IgD-negative memory B cell (primary cell): ENCODE measurements around the gene TIMP2. TPM values are rescaled to one million over a fixed set of nuclear protein-coding genes. Genes with fewer than 3 reads are reported as not detected.

Experiments
- H3K27ac Mint-ChIP-seq, 3 donors: one replicate each; pipeline ENCODE4 v1.8.0; 2020 to 2022; ENCODE audit warnings: mild to moderate bottlenecking in 3 of 3, mixed read lengths in 3 of 3, moderate library complexity in 1 of 3
- H3K27me3 Mint-ChIP-seq: one replicate; pipeline ENCODE4 v1.8.0; 2021; ENCODE audit warnings: mixed read lengths
- H3K36me3 Mint-ChIP-seq: one replicate; pipeline ENCODE4 v1.8.0; 2020; ENCODE audit warnings: mild to moderate bottlenecking, mixed read lengths
- H3K4me1 Mint-ChIP-seq, 3 donors: one replicate each; pipeline ENCODE4 v1.8.0; 2020 to 2022; ENCODE audit warnings: mixed read lengths in 3 of 3, mild to moderate bottlenecking in 1 of 3
- H3K4me3 Mint-ChIP-seq, 4 donors: one replicate each; pipeline ENCODE4 v1.8.0; 2020 to 2022; ENCODE audit warnings: mild to moderate bottlenecking in 4 of 4, mixed read lengths in 4 of 4, moderate library complexity in 3 of 4
- H3K9me3 Mint-ChIP-seq, 3 donors: one replicate each; pipeline ENCODE4 v1.8.0; 2020 to 2021; ENCODE audit warnings: mixed read lengths in 3 of 3, mild to moderate bottlenecking in 1 of 3
- polyA plus RNA-seq: library from polyadenylated mRNA; unstranded; fragments of 300-500 nt; fragmentation: Illumina TruSeq; gene quantifications from one replicate; pipeline ENCODE4 v1.2.3, GENCODE V29; 2021

The TIMP2 gene
- polyA plus RNA-seq, 1 donor from 2014 or later: 0.34 TPM

DNA sequence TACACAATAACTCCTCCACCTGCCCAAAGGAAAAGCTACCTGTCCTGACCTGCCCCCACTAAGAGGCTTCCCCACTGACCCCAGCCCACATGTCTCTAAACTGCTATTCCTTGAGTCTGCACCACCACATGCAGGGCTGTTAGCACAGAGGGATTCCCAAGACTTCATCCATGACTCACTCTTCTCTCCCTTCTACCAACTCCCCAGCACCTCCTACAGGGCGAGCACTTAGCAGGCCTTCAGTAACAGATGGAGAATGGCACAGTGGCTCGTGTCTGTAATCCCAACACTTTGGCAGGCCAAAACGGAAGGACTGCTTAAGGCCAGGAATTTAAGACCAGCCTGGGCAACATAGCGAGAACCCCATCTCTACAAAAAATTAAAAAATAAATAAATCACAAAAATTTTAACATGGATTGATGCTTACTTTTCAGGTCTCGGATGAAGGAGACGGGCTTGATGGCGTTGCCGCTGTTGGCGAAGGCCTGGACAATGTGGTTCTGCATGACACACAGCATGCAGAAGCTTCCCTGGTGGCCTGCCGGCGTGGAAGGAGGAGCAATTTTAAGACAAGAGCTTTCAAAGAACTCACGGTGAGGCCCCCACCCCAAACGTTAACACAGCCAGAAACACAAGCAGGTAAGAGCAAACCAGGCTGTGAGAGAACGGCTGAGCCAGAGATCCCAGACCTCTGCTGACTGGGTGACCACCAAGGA, 96.6 kb downstream of the TIMP2 start:
- Mint-ChIP-seq H3K27me3 (no peaks in the 10 kb centered on the region), H3K36me3 (peaks cover 4% of the 10 kb centered on the region), H3K9me3 (no peaks in the 10 kb centered on the region), H3K4me3 (peak overlapping the region in 1 of 4 donors; percentile 37), H3K4me1 (peaks cover 2 to 17% (median 6%) of the 10 kb centered on the region in 3 donors), H3K27ac (peak overlapping the region in 1 of 3 donors; percentile 52)

DNA sequence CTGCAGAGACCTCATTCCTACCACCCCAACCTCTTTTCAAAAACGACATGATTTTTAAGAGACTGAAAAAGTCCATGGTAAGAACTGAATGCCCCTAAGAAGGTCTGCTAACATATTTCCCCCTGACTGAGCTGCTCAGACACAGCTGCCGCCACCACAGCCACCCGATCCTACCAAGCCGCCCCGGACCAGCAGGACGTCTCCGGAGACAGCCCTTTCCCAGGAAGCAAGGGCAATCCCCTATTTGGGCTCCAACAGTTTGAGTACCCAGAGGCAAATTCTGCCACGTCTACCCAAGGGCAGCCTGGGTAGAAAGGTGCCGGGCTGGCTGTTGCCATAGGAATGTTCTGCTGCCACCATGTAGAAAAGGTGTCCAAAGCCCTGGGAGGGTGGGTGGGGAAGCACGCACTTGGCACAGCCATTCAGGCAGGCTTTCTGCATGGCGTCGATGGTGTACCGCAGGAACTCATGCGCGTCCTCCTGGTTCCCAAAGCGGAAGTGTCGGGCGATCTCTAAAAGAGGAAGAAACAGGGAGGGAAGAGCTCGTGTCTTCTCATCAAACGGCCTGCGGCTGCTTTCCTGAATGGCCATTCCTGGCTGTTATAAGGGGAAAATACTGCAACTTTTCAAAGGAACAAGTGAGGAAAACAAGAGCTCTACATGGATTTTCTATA, 98.2 kb downstream of the TIMP2 start:
- no peaks in the 10 kb centered on the region for H3K9me3 Mint-ChIP-seq
- H3K27ac Mint-ChIP-seq: peak overlapping the region in 2 of 3 donors; percentile 48 to 88
- peak overlapping the region in 2 of 4 donors; percentile 4 to 57 for H3K4me3 Mint-ChIP-seq
- H3K4me1 Mint-ChIP-seq: peaks cover 2 to 17% (median 6%) of the 10 kb centered on the region in 3 donors
- H3K27me3 Mint-ChIP-seq: no peaks in the 10 kb centered on the region
- peaks cover 7% of the 10 kb centered on the region for H3K36me3 Mint-ChIP-seq

DNA sequence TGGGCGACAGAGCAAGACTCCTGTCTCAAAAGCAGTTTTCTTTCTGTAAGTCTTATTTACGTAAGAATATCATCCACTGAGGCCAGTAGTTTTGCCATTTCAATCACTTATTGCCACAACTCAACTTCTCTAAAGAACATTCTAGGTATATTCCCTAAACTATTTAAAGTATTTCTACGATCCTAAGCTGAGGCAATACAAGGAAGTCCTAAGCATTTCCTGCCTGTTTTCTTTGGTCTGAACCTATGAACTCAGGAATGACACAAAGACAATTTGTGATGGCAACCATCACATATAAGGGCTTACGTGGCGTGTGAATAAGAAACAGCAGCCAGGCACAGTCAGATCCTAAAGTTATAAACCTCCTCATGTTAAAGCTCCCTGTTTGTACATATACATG, 98.8 kb downstream of the TIMP2 start:
- H3K27ac Mint-ChIP-seq: peak overlapping the region in 2 of 3 donors; percentile 10 to 52
- no peaks in the 10 kb centered on the region for H3K27me3 Mint-ChIP-seq
- H3K4me1 Mint-ChIP-seq: peaks cover 2 to 17% (median 6%) of the 10 kb centered on the region in 3 donors
- H3K36me3 Mint-ChIP-seq: peaks cover 7% of the 10 kb centered on the region
- no peaks in the 10 kb centered on the region for H3K9me3 Mint-ChIP-seq
- no peak overlapping the region for H3K4me3 Mint-ChIP-seq

DNA sequence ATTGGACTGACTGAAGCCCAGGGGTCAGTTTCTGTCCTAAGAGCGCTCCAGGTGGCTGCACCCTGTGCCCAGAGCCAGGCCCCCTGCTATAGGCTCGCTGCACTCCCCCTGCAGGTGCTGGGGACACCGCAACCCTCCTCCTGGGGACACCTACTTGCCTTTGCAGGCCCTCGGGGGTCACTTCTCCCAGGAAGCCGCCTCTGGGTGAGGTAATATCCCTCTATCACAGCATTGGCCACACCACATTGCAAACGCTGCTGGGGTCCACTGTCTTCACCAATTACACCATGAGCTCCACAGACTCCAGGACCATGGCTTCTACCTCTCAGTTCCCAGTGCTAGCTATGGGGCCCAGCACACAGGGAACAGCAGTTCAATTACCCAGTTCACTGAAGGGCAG, 99.5 kb downstream of the TIMP2 start:
- peak overlapping the region in 1 of 4 donors; percentile 23 for H3K4me3 Mint-ChIP-seq
- H3K27me3 Mint-ChIP-seq: no peaks in the 10 kb centered on the region
- H3K27ac Mint-ChIP-seq: peak overlapping the region; percentile 5 to 55 (median 52)
- peaks cover 2 to 17% (median 6%) of the 10 kb centered on the region in 3 donors for H3K4me1 Mint-ChIP-seq
- H3K9me3 Mint-ChIP-seq: no peaks in the 10 kb centered on the region
- H3K36me3 Mint-ChIP-seq: peaks cover 7% of the 10 kb centered on the region

DNA sequence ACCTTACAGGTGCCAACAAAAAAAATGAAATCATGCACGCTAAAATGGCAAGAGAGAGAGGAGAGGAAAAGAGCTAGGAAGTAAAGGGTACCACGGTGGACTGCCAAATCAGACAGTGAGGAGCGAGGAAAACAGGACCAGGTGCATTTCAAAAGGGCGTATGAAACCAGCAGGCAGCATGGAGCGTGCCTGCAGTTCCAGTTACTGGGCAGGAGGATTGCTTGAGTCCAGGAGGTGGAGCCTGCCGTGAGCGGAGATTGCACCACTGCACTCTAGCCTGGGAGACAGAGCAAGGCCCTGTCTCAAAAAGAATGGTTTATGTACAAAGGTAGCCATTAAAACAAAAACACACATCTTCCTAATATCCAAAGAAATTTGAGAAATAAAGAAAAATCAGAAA, 100.9 kb downstream of the TIMP2 start:
- Mint-ChIP-seq H3K36me3 (peaks cover 7% of the 10 kb centered on the region), H3K4me1 (peaks cover 5 to 9% (median 8%) of the 10 kb centered on the region in 3 donors), H3K9me3 (no peaks in the 10 kb centered on the region), H3K27me3 (no peaks in the 10 kb centered on the region), H3K4me3 (no peak overlapping the region), H3K27ac (peak overlapping the region in 1 of 3 donors; percentile 42)

DNA sequence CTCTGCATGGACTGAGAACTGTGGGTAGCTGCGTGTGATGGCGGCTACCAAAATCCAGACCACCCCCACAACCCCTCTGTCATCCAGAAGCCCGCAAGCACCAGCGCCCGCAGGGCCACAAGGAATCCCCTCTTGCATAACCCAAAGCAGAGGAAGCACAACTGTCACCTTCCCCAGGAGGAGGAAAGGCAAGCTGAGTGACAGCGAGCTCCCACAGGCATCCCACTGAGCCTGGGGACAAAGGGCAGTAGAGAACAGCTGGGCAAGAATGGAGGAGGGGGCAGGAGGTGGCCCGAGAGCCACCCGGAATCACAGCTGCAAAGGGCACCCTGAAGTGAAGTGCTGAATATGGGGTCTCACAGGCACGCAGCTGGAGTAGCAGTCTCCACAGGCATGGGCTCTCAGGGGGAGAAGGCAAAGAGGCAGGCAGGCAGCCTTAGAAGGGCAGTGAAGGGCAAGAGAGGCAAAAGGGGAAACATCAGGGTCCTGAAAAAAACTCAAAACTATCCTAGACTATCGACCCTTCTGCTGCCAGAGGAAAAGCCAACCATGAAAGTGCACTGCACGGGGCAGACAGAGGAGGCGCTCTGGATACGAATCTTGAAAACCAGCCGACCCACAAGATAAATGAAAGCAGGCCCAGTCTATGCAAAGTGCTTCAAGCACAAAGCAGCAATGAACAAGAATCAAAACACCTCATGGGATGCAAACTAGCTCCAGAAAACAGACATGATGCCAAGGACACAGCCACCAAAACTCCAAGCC, 101.7 kb downstream of the TIMP2 start:
- no peaks in the 10 kb centered on the region for H3K27me3 Mint-ChIP-seq
- peak overlapping the region in 1 of 3 donors; percentile 42 for H3K27ac Mint-ChIP-seq
- H3K36me3 Mint-ChIP-seq: peaks cover 10% of the 10 kb centered on the region
- no peaks in the 10 kb centered on the region for H3K9me3 Mint-ChIP-seq
- peaks cover 13 to 16% (median 15%) of the 10 kb centered on the region in 3 donors for H3K4me1 Mint-ChIP-seq
- no peak overlapping the region for H3K4me3 Mint-ChIP-seq

DNA sequence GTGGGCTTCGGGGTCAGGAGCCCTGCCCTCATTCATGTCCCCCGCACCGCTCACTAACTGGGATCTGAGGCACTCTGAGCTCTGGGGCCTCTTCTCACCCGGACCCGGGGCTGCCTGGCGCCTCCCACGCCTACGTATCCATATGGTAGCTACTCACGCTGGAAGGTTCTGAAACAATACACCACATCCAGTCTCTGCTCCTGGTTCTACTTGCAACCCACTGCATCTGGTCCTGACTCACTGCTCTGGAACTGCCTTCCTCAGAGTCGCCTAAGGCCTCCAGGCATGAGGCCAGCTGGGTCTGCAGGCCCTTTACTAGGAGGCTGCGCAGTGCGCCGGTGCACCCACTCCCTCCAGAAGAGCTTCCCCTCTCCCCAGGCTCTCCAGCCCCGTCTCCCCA, 102.6 kb downstream of the TIMP2 start:
- Mint-ChIP-seq H3K9me3 (no peaks in the 10 kb centered on the region), H3K4me3 (no peak overlapping the region), H3K27me3 (no peaks in the 10 kb centered on the region), H3K4me1 (peaks cover 12 to 16% (median 14%) of the 10 kb centered on the region in 3 donors), H3K27ac (peak overlapping the region in 2 of 3 donors; percentile 16 to 19), H3K36me3 (peaks cover 9% of the 10 kb centered on the region)

DNA sequence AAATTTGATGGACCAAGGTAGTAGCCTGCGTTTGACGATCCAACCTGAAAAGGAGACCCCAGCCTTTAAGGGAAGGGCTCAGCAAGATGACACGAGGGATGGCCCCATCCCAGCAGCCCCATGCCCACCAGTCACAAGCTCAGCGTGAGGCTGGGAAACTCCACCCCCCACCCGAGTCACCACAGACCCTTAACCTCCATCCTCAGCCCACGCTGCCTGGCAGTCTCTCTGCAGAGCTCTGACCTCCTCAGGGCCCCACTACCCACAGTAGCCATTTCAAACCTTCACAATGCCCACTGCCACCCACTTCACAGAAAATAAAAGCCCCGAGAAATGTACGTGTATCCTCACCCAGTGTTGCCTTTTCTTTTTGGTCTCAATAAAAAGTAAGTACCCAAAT, 103.2 kb downstream of the TIMP2 start:
- Mint-ChIP-seq H3K9me3 (no peaks in the 10 kb centered on the region), H3K4me1 (peaks cover 10 to 13% (median 12%) of the 10 kb centered on the region in 3 donors), H3K27me3 (no peaks in the 10 kb centered on the region), H3K36me3 (peaks cover 9% of the 10 kb centered on the region), H3K27ac (peak overlapping the region in 2 of 3 donors; percentile 16 to 62), H3K4me3 (no peak overlapping the region)

DNA sequence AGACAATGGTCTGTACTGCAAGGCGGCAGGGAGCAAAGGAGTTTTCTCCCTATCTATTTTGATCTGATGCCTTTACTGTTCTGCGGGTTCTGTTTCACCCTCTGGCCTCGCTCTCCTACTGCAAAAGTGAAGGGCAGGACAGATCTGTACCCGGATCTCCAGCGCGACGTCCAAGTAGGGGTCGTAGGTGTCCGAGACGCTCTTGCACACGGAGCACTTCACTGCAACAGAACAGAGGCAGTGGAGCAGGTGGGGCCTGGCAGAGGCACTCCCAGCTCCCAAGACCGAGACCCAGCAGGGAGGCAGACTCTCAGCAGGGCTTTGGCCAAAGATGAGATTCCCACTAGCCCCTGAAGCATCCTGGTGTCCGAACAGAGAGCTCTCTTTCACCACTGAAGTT, 104.3 kb downstream of the TIMP2 start:
- no peaks in the 10 kb centered on the region for H3K27me3 Mint-ChIP-seq
- peaks cover 8 to 14% (median 10%) of the 10 kb centered on the region in 3 donors for H3K4me1 Mint-ChIP-seq
- peaks cover 9% of the 10 kb centered on the region for H3K36me3 Mint-ChIP-seq
- H3K27ac Mint-ChIP-seq: peak overlapping the region; percentile 25 to 89 (median 47)
- H3K4me3 Mint-ChIP-seq: peak overlapping the region in 1 of 4 donors; percentile 28
- H3K9me3 Mint-ChIP-seq: no peaks in the 10 kb centered on the region

DNA sequence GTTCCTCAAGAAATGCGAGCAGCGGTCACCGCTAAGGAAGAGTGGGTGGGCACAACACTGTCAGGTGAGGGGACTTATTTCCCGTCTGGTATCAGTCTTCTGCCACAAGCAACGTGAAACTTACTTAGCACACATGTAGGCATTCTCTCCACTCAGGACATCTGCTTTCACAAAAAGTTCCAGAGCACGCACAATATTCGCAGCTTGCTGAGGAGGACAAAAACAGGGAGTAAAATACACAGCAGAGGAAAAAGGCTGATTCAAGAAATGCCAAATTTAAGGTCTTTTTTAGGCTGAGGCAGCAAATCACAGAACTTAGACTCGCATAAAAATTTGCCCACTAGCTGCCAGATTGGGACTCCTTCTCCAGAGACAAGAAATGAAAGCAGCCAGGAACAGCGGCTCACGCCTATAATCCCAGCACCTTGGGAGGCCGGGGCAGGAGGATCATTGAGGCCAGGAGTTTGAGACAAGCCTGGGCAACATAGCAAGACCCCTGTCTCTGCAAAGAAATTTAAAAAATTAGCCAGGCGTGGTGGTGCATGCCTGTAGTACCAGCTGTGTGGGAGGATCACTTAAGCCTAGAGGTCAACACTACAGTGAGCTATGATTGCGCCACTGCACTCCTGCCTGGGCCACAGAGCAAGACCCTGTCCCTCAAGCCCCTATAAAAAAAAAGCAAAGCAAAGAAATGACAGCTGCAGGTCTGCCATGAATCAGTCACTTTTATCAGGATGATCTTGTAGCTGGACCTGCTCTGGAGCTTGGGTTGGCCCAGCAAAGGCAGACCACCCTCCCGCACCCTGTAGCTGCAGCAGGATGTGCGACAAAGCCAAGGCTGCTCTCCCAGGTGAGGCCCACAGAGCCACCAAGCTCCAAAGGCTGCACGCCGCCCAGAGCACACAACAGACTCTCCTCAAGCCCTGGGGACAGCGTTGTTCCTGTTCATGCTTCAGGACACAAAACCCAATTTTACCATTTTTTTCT, 105.1 kb downstream of the TIMP2 start:
- peaks cover 9% of the 10 kb centered on the region for H3K36me3 Mint-ChIP-seq
- H3K27ac Mint-ChIP-seq: peak overlapping the region; percentile 70 to 93 (median 71)
- no peaks in the 10 kb centered on the region for H3K9me3 Mint-ChIP-seq
- no peaks in the 10 kb centered on the region for H3K27me3 Mint-ChIP-seq
- H3K4me3 Mint-ChIP-seq: peak overlapping the region in 2 of 4 donors; percentile 28 to 57
- peaks cover 8 to 14% (median 10%) of the 10 kb centered on the region in 3 donors for H3K4me1 Mint-ChIP-seq

DNA sequence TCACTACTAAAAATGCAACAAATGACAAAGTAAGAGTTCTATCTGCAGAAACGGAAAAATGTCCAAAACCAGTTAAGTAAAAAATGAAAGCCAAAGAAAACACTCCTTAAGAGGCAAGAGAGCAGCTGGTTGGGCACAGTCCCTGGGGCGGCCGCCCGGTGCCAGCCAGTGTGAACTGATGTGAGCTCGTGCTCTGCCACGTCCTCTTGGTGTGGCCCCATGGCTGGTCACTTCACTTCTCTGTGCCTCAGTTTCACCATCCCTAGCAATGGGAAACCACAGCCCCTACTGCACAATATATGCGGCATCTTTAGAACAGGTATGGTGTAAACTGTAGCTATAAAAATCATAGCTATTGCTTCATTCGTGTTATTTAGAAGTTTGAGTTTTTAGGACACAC, 105.8 kb downstream of the TIMP2 start:
- H3K9me3 Mint-ChIP-seq: no peaks in the 10 kb centered on the region

DNA sequence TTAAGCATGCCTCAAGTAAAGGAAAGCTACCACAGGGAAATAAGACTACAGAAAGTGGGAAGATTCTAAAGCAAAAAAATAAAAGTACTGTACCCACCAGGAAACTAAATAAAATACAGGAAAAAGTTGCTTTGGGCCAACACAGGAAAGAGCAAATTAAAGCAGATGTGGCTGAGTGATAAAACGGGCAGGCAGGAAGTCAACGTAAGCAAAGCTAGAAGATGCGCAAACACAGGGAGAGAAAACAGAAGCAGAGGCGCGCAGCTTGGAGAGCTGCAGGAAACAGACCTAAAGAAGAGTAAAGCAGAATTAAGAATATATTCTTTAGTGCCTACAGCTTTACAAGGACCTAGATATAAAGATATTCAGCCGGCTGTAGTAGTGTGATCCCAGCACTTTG, 106.3 kb downstream of the TIMP2 start:
- peak overlapping the region; percentile 52 to 70 (median 64) for H3K27ac Mint-ChIP-seq
- H3K9me3 Mint-ChIP-seq: no peaks in the 10 kb centered on the region
- peak overlapping the region in 3 of 4 donors; percentile 3 to 53 (median 36) for H3K4me3 Mint-ChIP-seq
- peaks cover 7% of the 10 kb centered on the region for H3K36me3 Mint-ChIP-seq
- H3K27me3 Mint-ChIP-seq: no peaks in the 10 kb centered on the region
- peaks cover 8 to 14% (median 10%) of the 10 kb centered on the region in 3 donors for H3K4me1 Mint-ChIP-seq

More for the DNA sequence above, 105.8 kb downstream of the TIMP2 start:
- peaks cover 8 to 14% (median 10%) of the 10 kb centered on the region in 3 donors for H3K4me1 Mint-ChIP-seq
- peak overlapping the region in 3 of 4 donors; percentile 3 to 57 (median 53) for H3K4me3 Mint-ChIP-seq
- peak overlapping the region; percentile 70 to 93 (median 71) for H3K27ac Mint-ChIP-seq
- peaks cover 9% of the 10 kb centered on the region for H3K36me3 Mint-ChIP-seq
- H3K27me3 Mint-ChIP-seq: no peaks in the 10 kb centered on the region

DNA sequence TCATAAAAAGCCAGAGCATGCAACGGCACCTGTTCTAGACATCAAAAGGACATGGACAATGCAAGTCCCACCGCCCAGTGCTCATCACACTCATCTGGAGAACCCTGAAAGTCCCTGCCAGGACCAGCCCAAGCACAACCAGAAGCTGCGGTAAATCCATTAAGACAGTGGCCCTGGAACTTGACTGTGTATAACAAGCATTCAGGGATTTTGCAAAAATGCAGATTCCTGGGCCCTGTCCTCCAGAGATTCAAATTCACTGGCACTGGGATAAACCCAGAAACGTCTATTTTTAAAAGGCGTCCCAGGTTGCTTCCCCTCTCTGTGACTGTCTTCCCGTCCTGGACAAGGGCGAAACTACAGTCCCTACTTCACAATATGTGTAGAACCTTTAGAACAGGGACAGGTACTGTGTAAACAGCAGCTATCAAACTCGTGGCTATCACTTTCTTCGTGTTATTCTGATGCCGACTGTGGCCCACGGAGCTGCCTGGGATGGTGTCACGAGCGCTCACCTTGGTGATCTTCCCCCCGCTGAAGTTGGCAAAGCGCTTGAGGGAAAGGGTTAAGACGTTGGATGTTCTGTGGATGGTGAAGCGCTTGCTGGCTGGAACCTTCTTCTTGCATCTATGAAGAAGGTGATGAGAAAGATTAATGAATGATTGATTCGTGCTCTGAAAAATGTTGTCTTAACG, 106.9 kb downstream of the TIMP2 start:
- Mint-ChIP-seq H3K4me3 (peak overlapping the region in 3 of 4 donors; percentile 3 to 53 (median 36)), H3K27me3 (no peaks in the 10 kb centered on the region), H3K9me3 (no peaks in the 10 kb centered on the region), H3K27ac (peak overlapping the region; percentile 52 to 70 (median 64)), H3K36me3 (peaks cover 7% of the 10 kb centered on the region), H3K4me1 (peaks cover 8 to 14% (median 10%) of the 10 kb centered on the region in 3 donors)
